Measurements from ENCODE around the gene MAP1LC3B2.

The MAP1LC3B2 gene

DNA sequence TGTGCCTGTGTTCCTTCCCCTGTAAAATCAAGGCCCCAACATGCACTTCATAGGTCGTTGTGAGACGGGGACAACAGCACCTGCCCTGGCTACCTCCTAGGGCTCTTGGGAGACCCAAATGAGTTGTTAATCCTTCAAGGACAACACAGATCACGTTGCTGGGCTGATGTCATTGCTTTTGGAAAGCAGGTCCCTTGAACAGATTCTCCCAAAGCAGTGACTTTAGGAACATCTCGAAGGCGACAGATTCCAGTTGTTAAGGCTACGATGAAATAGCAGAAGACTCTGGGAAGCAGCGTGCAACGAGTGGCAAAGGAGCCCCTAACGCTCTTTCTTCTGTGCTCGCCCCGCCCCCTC, 26.2 kb upstream of the MAP1LC3B2 start:
- H2AFZ ChIP-seq (ENCODE audit: low read length): peak overlapping the region; percentile 90

DNA sequence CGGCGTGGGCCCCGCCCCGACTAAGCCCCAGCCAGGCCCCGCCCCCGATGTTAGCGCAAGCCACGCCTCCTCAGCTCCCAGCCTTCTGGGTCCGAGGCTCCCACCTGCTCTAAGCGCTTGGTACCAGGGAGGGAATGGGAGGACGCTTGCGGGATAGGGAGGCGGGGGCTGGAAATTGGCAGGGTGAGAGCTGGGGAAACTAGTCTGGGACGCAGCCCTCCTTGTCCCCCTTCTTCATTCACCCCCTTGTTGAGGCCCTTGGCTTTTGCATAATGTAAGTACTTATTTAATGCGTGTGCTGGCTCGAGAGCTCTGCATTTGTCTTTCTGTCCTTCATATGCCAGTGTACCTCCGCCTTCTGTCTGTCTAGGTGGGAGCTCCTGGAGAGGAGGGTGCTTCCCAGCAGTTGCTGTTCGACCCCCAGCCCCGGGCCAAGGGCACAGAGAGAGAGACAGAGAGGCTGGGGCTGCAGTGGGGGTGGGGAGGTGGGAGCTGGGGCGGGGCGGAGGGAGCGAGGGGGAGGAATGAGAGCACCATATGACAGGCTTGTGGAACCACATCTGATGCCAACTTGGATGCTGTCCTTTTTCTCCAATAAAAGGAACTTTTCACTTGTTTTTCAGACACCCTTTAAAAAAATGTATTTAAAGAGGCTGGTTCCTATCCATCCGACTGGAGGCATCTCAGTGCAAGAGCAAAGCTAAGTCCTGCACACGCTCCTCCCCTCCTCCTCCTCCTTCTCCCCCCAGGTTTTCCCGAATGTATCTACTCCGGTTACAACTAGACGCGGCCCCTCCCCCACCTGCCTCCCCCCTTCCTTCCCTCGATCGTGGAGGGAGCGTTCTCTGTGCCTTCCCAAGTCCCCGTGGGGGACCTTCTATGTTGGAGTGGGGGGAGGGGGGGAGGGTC, 25.6 kb upstream of the MAP1LC3B2 start:
- H3K9me3 ChIP-seq (ENCODE audit: insufficient read depth, low read depth, low read length): no peaks in the 10 kb centered on the region
- H3K9ac ChIP-seq (ENCODE audit: low read depth, low read length, poor library complexity, severe bottlenecking): peak overlapping the region; percentile 66
- no peaks in the 10 kb centered on the region for H3F3A ChIP-seq (ENCODE audit: low read depth)
- peak overlapping the region; percentile 90 for H2AFZ ChIP-seq (ENCODE audit: low read length)
- no peaks in the 10 kb centered on the region for H3K36me3 ChIP-seq (ENCODE audit: insufficient read depth, low read length)
- no peaks in the 10 kb centered on the region for H4K20me1 ChIP-seq (ENCODE audit: insufficient read depth, low read length, poor library complexity, severe bottlenecking)
- H3K79me2 ChIP-seq (ENCODE audit: insufficient read depth, low read length): no peaks in the 10 kb centered on the region
- peak overlapping the region; percentile 77 for H3K4me3 ChIP-seq (ENCODE audit: low read length, poor library complexity, severe bottlenecking)
- peak overlapping the region; percentile 75 for H3K4me2 ChIP-seq (ENCODE audit: low read depth, low read length, poor library complexity, severe bottlenecking)
- TF ChIP-seq, protein P1, sequence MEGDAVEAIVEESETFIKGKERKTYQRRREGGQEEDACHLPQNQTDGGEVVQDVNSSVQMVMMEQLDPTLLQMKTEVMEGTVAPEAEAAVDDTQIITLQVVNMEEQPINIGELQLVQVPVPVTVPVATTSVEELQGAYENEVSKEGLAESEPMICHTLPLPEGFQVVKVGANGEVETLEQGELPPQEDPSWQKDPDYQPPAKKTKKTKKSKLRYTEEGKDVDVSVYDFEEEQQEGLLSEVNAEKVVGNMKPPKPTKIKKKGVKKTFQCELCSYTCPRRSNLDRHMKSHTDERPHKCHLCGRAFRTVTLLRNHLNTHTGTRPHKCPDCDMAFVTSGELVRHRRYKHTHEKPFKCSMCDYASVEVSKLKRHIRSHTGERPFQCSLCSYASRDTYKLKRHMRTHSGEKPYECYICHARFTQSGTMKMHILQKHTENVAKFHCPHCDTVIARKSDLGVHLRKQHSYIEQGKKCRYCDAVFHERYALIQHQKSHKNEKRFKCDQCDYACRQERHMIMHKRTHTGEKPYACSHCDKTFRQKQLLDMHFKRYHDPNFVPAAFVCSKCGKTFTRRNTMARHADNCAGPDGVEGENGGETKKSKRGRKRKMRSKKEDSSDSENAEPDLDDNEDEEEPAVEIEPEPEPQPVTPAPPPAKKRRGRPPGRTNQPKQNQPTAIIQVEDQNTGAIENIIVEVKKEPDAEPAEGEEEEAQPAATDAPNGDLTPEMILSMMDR (conservative IDR thresholded peaks at IDR 0.05; ENCODE audit: low read length): no peak
- no peak for TF ChIP-seq EZH2phosphoT487 (IDR thresholded peaks at IDR 0.05; ENCODE audit: borderline replicate concordance)
- H3K27me3 ChIP-seq (ENCODE audit: insufficient read depth, low read length, poor library complexity, severe bottlenecking): no peaks in the 10 kb centered on the region
- H3K9me2 ChIP-seq (replicated peaks; ENCODE audit: low read depth, low read length): no peaks in the 10 kb centered on the region
- peaks cover 18% of the 10 kb centered on the region for H3K4me1 ChIP-seq (ENCODE audit: insufficient read depth, low read length, poor library complexity, severe bottlenecking)

More for the DNA sequence above, 26.2 kb upstream of the MAP1LC3B2 start:
- Histone ChIP-seq H3K27me3 (ENCODE audit: insufficient read depth, low read length, poor library complexity, severe bottlenecking) (no peaks in the 10 kb centered on the region), H3K4me3 (ENCODE audit: low read length, poor library complexity, severe bottlenecking) (peak overlapping the region; percentile 77), H3K9me2 (replicated peaks; ENCODE audit: low read depth, low read length) (no peaks in the 10 kb centered on the region), H3K9ac (ENCODE audit: low read depth, low read length, poor library complexity, severe bottlenecking) (peak overlapping the region; percentile 58), H3F3A (ENCODE audit: low read depth) (no peaks in the 10 kb centered on the region), H4K20me1 (ENCODE audit: insufficient read depth, low read length, poor library complexity, severe bottlenecking) (no peaks in the 10 kb centered on the region), H3K4me1 (ENCODE audit: insufficient read depth, low read length, poor library complexity, severe bottlenecking) (peaks cover 24% of the 10 kb centered on the region), H3K4me2 (ENCODE audit: low read depth, low read length, poor library complexity, severe bottlenecking) (peak overlapping the region; percentile 75), H3K36me3 (ENCODE audit: insufficient read depth, low read length) (no peaks in the 10 kb centered on the region), H3K79me2 (ENCODE audit: insufficient read depth, low read length) (no peaks in the 10 kb centered on the region), H3K9me3 (ENCODE audit: insufficient read depth, low read depth, low read length) (no peaks in the 10 kb centered on the region)
- TF ChIP-seq, protein P1 (conservative IDR thresholded peaks at IDR 0.05; ENCODE audit: low read length): no peak
- TF ChIP-seq EZH2phosphoT487 (IDR thresholded peaks at IDR 0.05; ENCODE audit: borderline replicate concordance): no peak

DNA sequence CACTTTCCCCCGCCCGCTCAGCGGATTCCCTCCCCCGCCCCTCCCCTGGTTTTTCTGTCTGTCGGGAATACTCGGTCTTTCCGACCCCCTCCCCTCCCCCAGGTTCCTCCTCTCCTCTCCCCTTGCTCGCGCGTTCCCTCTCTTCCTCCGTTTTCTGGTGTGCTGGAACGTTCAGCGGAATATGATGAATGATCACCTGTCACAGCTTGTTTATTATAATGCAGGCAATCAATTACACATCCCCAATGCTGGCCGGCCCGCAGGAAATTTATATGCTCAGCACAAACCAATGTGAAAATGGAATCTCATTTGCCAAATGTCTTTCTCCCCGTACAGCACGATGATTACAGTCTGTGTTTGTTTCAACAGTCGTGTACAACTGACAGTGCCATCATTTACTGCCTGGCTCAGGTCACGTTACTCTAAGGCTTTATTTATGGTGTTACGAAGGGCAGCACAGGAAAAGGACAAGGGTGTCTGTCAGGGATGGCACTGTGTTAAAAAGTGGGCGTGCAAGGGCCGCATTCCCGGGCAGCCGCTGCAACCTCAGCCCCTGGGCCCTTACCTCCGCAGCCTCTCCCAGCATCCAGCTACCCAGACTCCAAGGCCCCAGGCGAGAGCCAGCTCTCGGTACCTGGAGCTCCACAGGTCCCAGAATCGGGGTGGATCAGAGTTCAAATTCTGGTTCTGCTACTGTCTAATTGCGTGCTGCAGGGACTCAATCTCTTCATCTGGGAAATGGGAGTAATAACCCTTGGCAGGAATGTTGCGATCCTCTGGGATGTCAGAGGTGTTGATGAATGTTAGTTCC, 24.7 kb upstream of the MAP1LC3B2 start:
- no peaks in the 10 kb centered on the region for H3K27me3 ChIP-seq (ENCODE audit: insufficient read depth, low read length, poor library complexity, severe bottlenecking)
- H3K9me2 ChIP-seq (replicated peaks; ENCODE audit: low read depth, low read length): no peaks in the 10 kb centered on the region
- H3F3A ChIP-seq (ENCODE audit: low read depth): no peaks in the 10 kb centered on the region
- H3K36me3 ChIP-seq (ENCODE audit: insufficient read depth, low read length): no peaks in the 10 kb centered on the region
- H3K4me3 ChIP-seq (ENCODE audit: low read length, poor library complexity, severe bottlenecking): peak overlapping the region; percentile 77
- no peaks in the 10 kb centered on the region for H3K9me3 ChIP-seq (ENCODE audit: insufficient read depth, low read depth, low read length)
- TF ChIP-seq, protein P1 (conservative IDR thresholded peaks at IDR 0.05; ENCODE audit: low read length): no peak
- TF ChIP-seq EZH2phosphoT487 (IDR thresholded peaks at IDR 0.05; ENCODE audit: borderline replicate concordance): no peak
- peaks cover 11% of the 10 kb centered on the region for H3K4me1 ChIP-seq (ENCODE audit: insufficient read depth, low read length, poor library complexity, severe bottlenecking)
- H3K4me2 ChIP-seq (ENCODE audit: low read depth, low read length, poor library complexity, severe bottlenecking): peak overlapping the region; percentile 75
- H3K9ac ChIP-seq (ENCODE audit: low read depth, low read length, poor library complexity, severe bottlenecking): peak overlapping the region; percentile 66
- H2AFZ ChIP-seq (ENCODE audit: low read length): no peak overlapping the region
- H3K79me2 ChIP-seq (ENCODE audit: insufficient read depth, low read length): no peaks in the 10 kb centered on the region
- H4K20me1 ChIP-seq (ENCODE audit: insufficient read depth, low read length, poor library complexity, severe bottlenecking): no peaks in the 10 kb centered on the region

Data from Loucy (cell line).